HepG2 (cell line): ENCODE measurements around the gene SLCO3A1.

Experiments
- MXD4 ChIP-seq: IDR thresholded peaks from 2 replicates; pipeline ENCODE4 v1.6.1; 2016; ENCODE audit warnings: mild to moderate bottlenecking, missing biosample characterization, missing genetic modification reagents
- XBP1 ChIP-seq: sonication (generic); formaldehyde crosslinking; IDR thresholded peaks from 2 replicates; pipeline ENCODE4 v1.5.0; 2020; ENCODE audit warnings: missing genetic modification reagents
- ZNF335 ChIP-seq: sonication (generic); formaldehyde crosslinking; IDR thresholded peaks from 2 replicates; pipeline ENCODE4 v1.4.0; 2020; ENCODE audit warnings: missing genetic modification reagents
- TF ChIP-seq, protein P1 (sequence below): sonication (generic); formaldehyde crosslinking; IDR thresholded peaks from 2 replicates; pipeline ENCODE4 v1.8.1; 2023; ENCODE audit warnings: missing genetic modification reagents, inconsistent platforms, borderline replicate concordance
- TF ChIP-seq, protein P2 (sequence below): sonication (generic); formaldehyde crosslinking; IDR thresholded peaks from 2 replicates; pipeline ENCODE4 v1.9.0; 2022; ENCODE audit warnings: missing genetic modification reagents, mild to moderate bottlenecking, borderline replicate concordance

DNA sequence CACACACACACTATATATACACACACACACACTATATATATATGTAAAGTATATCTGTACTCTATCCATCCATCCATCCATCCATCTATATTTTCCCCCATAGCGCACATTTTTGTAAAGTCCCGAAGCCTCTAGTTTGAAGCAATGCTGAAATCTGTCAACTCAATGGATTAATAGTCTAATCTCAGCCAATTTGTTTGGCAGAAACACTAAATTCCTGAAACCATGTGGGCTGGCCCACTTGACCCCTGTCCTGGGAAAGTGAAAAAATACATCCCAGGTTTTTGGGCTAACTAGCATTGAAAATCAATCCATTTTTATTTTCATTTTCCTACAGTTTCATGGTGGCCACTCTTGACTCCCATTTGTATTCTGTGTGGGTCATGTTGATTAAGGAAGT lies 166.7 kb downstream of the SLCO3A1 start:
- TF ChIP-seq, protein P1, sequence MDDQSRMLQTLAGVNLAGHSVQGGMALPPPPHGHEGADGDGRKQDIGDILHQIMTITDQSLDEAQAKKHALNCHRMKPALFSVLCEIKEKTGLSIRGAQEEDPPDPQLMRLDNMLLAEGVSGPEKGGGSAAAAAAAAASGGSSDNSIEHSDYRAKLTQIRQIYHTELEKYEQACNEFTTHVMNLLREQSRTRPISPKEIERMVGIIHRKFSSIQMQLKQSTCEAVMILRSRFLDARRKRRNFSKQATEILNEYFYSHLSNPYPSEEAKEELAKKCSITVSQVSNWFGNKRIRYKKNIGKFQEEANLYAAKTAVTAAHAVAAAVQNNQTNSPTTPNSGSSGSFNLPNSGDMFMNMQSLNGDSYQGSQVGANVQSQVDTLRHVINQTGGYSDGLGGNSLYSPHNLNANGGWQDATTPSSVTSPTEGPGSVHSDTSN (CRISPR knock-in tag), result no peak
- TF ChIP-seq, protein P2, sequence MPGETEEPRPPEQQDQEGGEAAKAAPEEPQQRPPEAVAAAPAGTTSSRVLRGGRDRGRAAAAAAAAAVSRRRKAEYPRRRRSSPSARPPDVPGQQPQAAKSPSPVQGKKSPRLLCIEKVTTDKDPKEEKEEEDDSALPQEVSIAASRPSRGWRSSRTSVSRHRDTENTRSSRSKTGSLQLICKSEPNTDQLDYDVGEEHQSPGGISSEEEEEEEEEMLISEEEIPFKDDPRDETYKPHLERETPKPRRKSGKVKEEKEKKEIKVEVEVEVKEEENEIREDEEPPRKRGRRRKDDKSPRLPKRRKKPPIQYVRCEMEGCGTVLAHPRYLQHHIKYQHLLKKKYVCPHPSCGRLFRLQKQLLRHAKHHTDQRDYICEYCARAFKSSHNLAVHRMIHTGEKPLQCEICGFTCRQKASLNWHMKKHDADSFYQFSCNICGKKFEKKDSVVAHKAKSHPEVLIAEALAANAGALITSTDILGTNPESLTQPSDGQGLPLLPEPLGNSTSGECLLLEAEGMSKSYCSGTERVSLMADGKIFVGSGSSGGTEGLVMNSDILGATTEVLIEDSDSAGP (CRISPR knock-in tag), result no peak
- TF ChIP-seq XBP1 (CRISPR knock-in tag) (no peak), MXD4 (CRISPR knock-in tag) (no peak), ZNF335 (CRISPR knock-in tag) (no peak)
